ENCODE data around the gene LDOC1. TPM values are rescaled to one million over a fixed set of nuclear protein-coding genes. Genes with fewer than 3 reads are reported as not detected.
"Not testable (repeated sequence)": the region's sequence is repeated elsewhere in the genome, so short reads cannot be mapped to it uniquely, and the experiment has no call there.

The LDOC1 gene
- total RNA-seq (2014; rRNA removed; shearing (Covaris generic)) = 3.2 and 5.9 TPM in 2 replicates

GRCh38 chrX:141176586-141177451 lies at the start of gene LDOC1:
TSS of gene LDOC1 (minus strand) at chrX:141177129. CDS start at chrX:141177021, 108 bp downstream.
- no peaks in the 10 kb centered on the region for H3K36me3 ChIP-seq
- no peak within 1 kb of the TSS for H3K27ac ChIP-seq
- no peaks in the 10 kb centered on the region for H3K4me1 ChIP-seq (replicated peaks)
- H3K9me3 ChIP-seq (replicated peaks) = no peaks in the 10 kb centered on the region
- H3K27me3 ChIP-seq (replicated peaks) = no peaks in the 10 kb centered on the region
- DNase-seq (ENCODE audit: low read depth in 1 of 2, low spot score in 2 of 2) = peak; percentile 19 to 69
- H3K4me3 ChIP-seq = peak within 1 kb of the TSS; percentile 45

DNA sequence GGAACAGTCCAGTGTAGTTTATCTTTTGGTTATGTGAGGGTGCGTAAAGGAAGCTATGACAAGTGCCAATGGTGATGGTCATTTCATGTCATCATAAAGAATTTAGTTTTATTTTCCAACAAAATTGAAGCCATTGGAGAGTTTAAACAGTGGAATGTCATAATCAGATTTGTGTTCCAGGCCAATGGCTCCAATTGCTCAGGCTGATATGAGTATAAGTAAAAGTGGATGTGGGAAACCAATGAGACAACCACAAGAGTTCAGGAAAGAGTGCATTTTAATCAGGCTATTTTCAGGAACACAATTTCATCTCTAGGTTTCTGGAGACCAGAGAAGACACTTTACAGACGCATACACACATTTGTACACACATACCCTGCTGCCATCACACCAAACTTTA lies 44.7 kb upstream of the LDOC1 start:
- peaks cover 10% of the 10 kb centered on the region for H3K4me1 ChIP-seq (replicated peaks)
- no peaks in the 10 kb centered on the region for H3K9me3 ChIP-seq (replicated peaks)
- no peaks in the 10 kb centered on the region for H3K36me3 ChIP-seq
- no peak overlapping the region for H3K4me3 ChIP-seq
- DNase-seq (ENCODE audit: low read depth in 1 of 2, low spot score in 2 of 2) = no peak
- no peaks in the 10 kb centered on the region for H3K27me3 ChIP-seq (replicated peaks)
- H3K27ac ChIP-seq = no peak overlapping the region

DNA sequence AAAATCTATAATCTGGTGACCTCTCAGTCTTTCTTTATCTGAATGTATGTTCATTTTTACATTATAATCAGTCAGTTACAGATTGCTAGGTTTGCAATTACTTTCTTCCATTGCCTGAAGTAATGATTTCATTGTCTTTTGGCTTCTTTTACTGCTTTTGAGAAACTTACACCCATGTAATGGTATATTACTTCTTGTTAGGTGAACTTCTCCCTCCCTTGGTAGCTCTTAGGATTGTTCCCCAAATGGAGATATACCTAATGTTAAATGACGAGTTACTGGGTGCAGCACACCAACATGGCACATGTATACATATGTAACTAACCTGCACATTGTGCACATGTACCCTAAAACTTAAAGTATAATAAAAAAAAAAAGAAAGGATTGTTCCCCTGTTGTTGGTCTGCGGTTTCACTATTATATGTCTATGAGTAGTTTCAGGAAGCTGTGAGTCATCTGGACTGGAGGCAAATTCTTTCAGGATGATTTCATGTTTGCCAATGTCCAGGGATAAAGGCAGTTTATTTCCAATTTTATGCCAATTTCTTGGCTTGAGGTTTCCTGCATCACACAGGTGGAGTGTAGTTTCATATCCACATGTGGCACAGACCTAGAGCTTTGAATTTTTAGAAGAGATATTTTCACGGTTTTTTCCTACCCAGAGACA lies 43.5 kb upstream of the LDOC1 start:
- Histone ChIP-seq H3K27ac (peak overlapping the region; percentile 60), H3K4me3 (no peak overlapping the region), H3K4me1 (replicated peaks) (peaks cover 10% of the 10 kb centered on the region), H3K9me3 (replicated peaks) (no peaks in the 10 kb centered on the region), H3K27me3 (replicated peaks) (no peaks in the 10 kb centered on the region), H3K36me3 (no peaks in the 10 kb centered on the region)
- DNase-seq (ENCODE audit: low read depth in 1 of 2, low spot score in 2 of 2) = peak in 1 of 2 experiments; percentile 45

- Histone ChIP-seq H3K27ac (no peak overlapping the region), H3K4me3 (no peak overlapping the region), H3K4me1 (replicated peaks) (no peaks in the 10 kb centered on the region), H3K9me3 (replicated peaks) (no peaks in the 10 kb centered on the region), H3K36me3 (no peaks in the 10 kb centered on the region), H3K27me3 (replicated peaks) (no peaks in the 10 kb centered on the region)
- DNase-seq (ENCODE audit: low read depth in 1 of 2, low spot score in 2 of 2) = no peak
These were observed 37.3 kb upstream of the LDOC1 start for GRCh38 chrX:141214196-141214595.

DNA sequence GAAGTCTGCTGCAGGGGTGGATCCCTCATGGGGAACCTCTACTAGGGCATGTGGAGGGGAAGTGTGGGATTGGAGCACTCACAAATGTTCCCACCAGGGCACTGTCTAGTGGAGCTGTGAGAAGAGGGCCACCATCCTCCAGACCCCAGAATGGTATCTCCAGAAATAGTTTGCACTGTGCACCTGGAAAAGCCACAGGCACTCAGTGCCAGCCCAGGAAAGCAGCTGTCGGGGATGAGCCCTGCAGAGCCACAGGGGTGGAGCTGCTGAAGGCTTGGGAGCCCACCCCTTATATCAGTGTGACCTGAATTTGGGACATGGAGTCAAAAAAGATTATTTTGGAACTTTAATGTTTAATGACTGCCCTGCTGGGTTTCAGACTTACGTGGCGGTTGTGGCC lies 25.0 kb upstream of the LDOC1 start:
- no peak overlapping the region for H3K4me3 ChIP-seq
- H3K36me3 ChIP-seq = no peaks in the 10 kb centered on the region
- H3K9me3 ChIP-seq (replicated peaks) = no peaks in the 10 kb centered on the region
- no peaks in the 10 kb centered on the region for H3K27me3 ChIP-seq (replicated peaks)
- H3K4me1 ChIP-seq (replicated peaks) = no peaks in the 10 kb centered on the region
- no peak overlapping the region for H3K27ac ChIP-seq
- no peak for DNase-seq (ENCODE audit: low read depth in 1 of 2, low spot score in 2 of 2)

DNA sequence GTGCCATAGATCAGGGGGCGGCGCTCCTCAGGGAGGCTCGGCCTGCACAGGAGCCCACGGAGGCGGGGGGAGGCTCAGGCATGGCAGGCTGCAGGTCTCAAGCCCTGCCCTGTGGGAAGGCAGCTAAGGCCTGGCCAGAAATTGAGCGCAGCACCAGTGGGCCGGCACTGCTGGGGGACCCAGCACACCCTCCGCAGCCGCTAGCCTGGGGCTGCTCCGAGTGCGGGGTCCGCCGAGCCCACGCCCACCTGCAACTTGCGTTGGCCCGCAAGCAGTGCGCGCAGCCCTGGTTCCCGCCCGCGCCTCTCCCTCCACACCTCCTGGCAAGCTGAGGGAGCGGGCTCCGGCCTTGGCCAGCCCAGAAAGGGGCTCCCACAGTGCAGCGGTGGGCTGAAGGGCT lies 11.6 kb upstream of the LDOC1 start:
- H3K4me3 ChIP-seq; H3K4me1 ChIP-seq (replicated peaks); H3K27me3 ChIP-seq (replicated peaks); H3K27ac ChIP-seq; H3K9me3 ChIP-seq (replicated peaks); DNase-seq (ENCODE audit: low read depth in 1 of 2, low spot score in 2 of 2); H3K36me3 ChIP-seq: not testable (repeated sequence)

DNA sequence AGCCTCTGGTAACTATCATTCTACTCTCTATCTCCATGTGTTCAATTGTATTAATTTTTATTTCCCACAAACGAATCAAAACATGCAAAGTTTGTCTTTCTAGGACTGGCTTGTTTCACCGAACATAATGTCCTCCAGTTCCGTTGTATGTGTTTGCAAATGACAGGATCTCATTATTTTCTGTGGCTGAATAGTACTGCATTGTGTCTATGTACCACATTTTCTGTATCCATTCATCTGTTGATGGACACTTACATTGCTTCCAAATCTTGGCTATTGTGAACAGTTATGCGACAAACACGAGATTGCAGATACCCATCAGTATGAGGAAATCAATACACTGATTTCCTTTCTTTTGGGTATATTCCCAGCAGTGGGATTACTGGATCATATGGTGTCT lies 8.4 kb upstream of the LDOC1 start:
- no peaks in the 10 kb centered on the region for H3K36me3 ChIP-seq
- H3K9me3 ChIP-seq (replicated peaks) = no peaks in the 10 kb centered on the region
- no peaks in the 10 kb centered on the region for H3K27me3 ChIP-seq (replicated peaks)
- no peak overlapping the region for H3K27ac ChIP-seq
- DNase-seq (ENCODE audit: low read depth in 1 of 2, low spot score in 2 of 2) = no peak
- no peak overlapping the region for H3K4me3 ChIP-seq
- H3K4me1 ChIP-seq (replicated peaks) = no peaks in the 10 kb centered on the region

GRCh38 chrX:141183000-141183399 lies 6.1 kb upstream of the LDOC1 start:
- Histone ChIP-seq H3K27ac (no peak overlapping the region), H3K9me3 (replicated peaks) (no peaks in the 10 kb centered on the region), H3K27me3 (replicated peaks) (no peaks in the 10 kb centered on the region), H3K4me1 (replicated peaks) (no peaks in the 10 kb centered on the region), H3K4me3 (no peak overlapping the region), H3K36me3 (no peaks in the 10 kb centered on the region)
- no peak for DNase-seq (ENCODE audit: low read depth in 1 of 2, low spot score in 2 of 2)

GRCh38 chrX:141180851-141181250 lies 3.9 kb upstream of the LDOC1 start:
- no peak for DNase-seq (ENCODE audit: low read depth in 1 of 2, low spot score in 2 of 2)
- Histone ChIP-seq H3K9me3 (replicated peaks) (no peaks in the 10 kb centered on the region), H3K4me3 (no peak overlapping the region), H3K27me3 (replicated peaks) (no peaks in the 10 kb centered on the region), H3K4me1 (replicated peaks) (no peaks in the 10 kb centered on the region), H3K36me3 (no peaks in the 10 kb centered on the region), H3K27ac (no peak overlapping the region)

GRCh38 chrX:141175786-141176185 lies 1.1 kb downstream of the LDOC1 start:
- no peaks in the 10 kb centered on the region for H3K36me3 ChIP-seq
- no peaks in the 10 kb centered on the region for H3K4me1 ChIP-seq (replicated peaks)
- H3K4me3 ChIP-seq = no peak overlapping the region
- no peaks in the 10 kb centered on the region for H3K27me3 ChIP-seq (replicated peaks)
- no peak overlapping the region for H3K27ac ChIP-seq
- H3K9me3 ChIP-seq (replicated peaks) = no peaks in the 10 kb centered on the region
- DNase-seq (ENCODE audit: low read depth in 1 of 2, low spot score in 2 of 2) = no peak

- no peak for DNase-seq (ENCODE audit: low read depth in 1 of 2, low spot score in 2 of 2)
- no peak overlapping the region for H3K4me3 ChIP-seq
- no peaks in the 10 kb centered on the region for H3K9me3 ChIP-seq (replicated peaks)
- no peak overlapping the region for H3K27ac ChIP-seq
- no peaks in the 10 kb centered on the region for H3K4me1 ChIP-seq (replicated peaks)
- no peaks in the 10 kb centered on the region for H3K36me3 ChIP-seq
- H3K27me3 ChIP-seq (replicated peaks) = no peaks in the 10 kb centered on the region
These were observed 12.5 kb downstream of the LDOC1 start for GRCh38 chrX:141164406-141164805.

- Histone ChIP-seq H3K9me3 (replicated peaks) (no peaks in the 10 kb centered on the region), H3K27me3 (replicated peaks) (no peaks in the 10 kb centered on the region), H3K4me1 (replicated peaks) (no peaks in the 10 kb centered on the region), H3K36me3 (no peaks in the 10 kb centered on the region), H3K27ac (no peak overlapping the region), H3K4me3 (no peak overlapping the region)
- DNase-seq (ENCODE audit: low read depth in 1 of 2, low spot score in 2 of 2) = no peak
These were observed 18.8 kb downstream of the LDOC1 start for GRCh38 chrX:141158084-141158483.

- not testable (repeated sequence) for DNase-seq (ENCODE audit: low read depth in 1 of 2, low spot score in 2 of 2); H3K4me3 ChIP-seq; H3K4me1 ChIP-seq (replicated peaks); H3K27me3 ChIP-seq (replicated peaks); H3K27ac ChIP-seq; H3K36me3 ChIP-seq; H3K9me3 ChIP-seq (replicated peaks)
These were observed 21.7 kb downstream of the LDOC1 start for GRCh38 chrX:141155231-141155630.

DNA sequence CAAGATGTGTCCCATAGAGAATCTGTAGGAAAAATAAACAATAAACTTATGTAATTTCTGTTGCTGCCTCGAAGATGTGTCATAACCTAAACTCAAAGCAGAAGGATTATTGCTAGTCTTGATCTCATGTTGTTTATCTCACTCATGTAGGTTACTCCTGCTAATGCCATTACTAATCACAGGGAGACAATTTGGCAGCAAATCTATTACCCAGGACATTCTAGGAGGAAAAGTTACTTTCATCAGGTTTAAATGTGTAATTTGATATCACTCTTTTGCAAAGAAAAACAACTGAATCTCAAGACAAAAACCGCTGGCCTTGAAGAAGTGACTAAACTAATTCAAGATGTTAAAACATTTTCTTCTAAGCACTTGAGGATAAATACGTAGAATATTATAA lies 34.0 kb downstream of the LDOC1 start:
- H3K27ac ChIP-seq = no peak overlapping the region
- no peak overlapping the region for H3K4me3 ChIP-seq
- DNase-seq (ENCODE audit: low read depth in 1 of 2, low spot score in 2 of 2) = no peak
- no peaks in the 10 kb centered on the region for H3K4me1 ChIP-seq (replicated peaks)
- no peaks in the 10 kb centered on the region for H3K27me3 ChIP-seq (replicated peaks)
- H3K9me3 ChIP-seq (replicated peaks) = no peaks in the 10 kb centered on the region
- H3K36me3 ChIP-seq = no peaks in the 10 kb centered on the region
